Subcutaneous abdominal adipose tissue (tissue), 5 donors: Measurements from ENCODE around the gene WDR62.
A peak's percentile ranks its signal among the peaks of the same experiment; 100 is the strongest.

ENCODE experiments used
- H3K27ac ChIP-seq: one replicate; pipeline ENCODE4 v1.7.0; 2013; ENCODE audit warnings: low read depth, mild to moderate bottlenecking, inconsistent platforms, low read length, moderate library complexity
- H3K27me3 ChIP-seq, 5 donors: one replicate each; pipeline ENCODE4 v1.7.0; 2013; ENCODE audit warnings: low read length in 5 of 5, inconsistent platforms in 1 of 5; ENCODE audit not compliant: control insufficient read depth in 5 of 5, insufficient read depth in 4 of 5
- H3K36me3 ChIP-seq, 5 donors: one replicate each; pipeline ENCODE4 v1.7.0; 2013; ENCODE audit warnings: low read length in 5 of 5; ENCODE audit not compliant: control insufficient read depth in 5 of 5, insufficient read depth in 5 of 5
- H3K4me1 ChIP-seq, 5 donors: one replicate each; pipeline ENCODE4 v1.7.0; 2013; ENCODE audit warnings: low read length in 5 of 5, mild to moderate bottlenecking in 3 of 5, moderate library complexity in 1 of 5; ENCODE audit not compliant: control insufficient read depth in 5 of 5, insufficient read depth in 5 of 5
- H3K4me3 ChIP-seq, 5 donors: one replicate each; pipeline ENCODE4 v1.7.0; 2013; ENCODE audit warnings: low read length in 5 of 5, low read depth in 1 of 5
- H3K9ac ChIP-seq, 5 donors: one replicate each; pipeline ENCODE4 v1.7.0; 2013; ENCODE audit warnings: low read length in 5 of 5, mild to moderate bottlenecking in 4 of 5, moderate library complexity in 3 of 5
- H3K9me3 ChIP-seq, 5 donors: one replicate each; pipeline ENCODE4 v1.7.0; 2013; ENCODE audit warnings: low read length in 5 of 5; ENCODE audit not compliant: control insufficient read depth in 5 of 5
- donor health status: healthy.
- donor health status: healthy.
- donor health status: healthy.
- donor health status: healthy.
- donor health status: healthy.

WDR62 gene

DNA sequence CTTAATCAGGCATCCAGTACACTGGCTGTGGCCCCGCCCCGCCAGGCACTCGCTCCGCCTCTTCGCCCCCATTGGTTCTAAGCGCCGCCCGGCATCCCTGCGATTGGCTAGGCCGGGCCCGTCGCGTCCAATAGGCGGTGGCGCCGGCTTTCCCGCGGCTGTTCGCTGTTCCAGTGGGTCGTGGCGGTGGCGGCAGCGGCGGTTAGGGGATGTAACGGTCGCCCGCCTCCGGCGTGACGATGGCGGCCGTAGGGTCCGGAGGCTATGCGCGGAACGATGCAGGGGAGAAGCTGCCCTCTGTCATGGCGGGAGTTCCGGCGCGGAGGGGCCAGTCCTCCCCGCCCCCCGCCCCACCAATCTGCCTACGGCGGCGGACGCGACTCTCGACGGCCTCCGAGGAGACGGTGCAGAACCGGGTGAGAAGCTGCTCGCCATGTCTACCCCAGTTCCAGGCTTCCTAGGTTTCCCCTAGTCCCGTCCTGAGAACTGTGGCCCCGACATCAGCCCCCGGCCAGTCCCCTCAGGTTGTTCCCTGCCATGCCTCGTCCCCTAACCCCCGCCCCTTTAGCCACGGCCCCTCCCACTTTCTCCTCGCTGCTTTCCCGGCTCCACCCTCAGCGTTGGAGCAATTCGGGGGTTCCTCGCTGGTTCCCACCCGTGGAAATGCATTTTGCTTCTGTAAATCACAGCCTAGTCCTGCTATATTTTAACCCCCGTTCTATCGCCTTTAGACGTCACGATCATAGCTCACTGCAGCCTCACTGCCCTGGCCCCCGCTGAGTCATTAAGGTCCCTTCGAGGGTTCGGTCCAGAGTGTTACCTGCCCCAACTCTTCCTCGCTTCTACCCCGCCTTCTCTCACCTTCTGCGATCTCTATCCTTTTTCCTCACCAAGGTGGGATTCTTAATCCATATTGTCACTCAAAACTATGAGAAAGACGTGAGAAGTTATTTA lies at the start of gene WDR62:
Gene WDR62, plus strand, starts transcription at position 165 of the 954 bp plus-strand sequence. Its CDS starts 75 bp downstream, at position 240.
- H3K4me3 ChIP-seq = peak within 1 kb of the TSS; percentile 82 to 96 (median 90)
- H3K4me1 ChIP-seq = peaks cover 0 to 20% (median 14%) of the 10 kb centered on the region in 5 donors
- H3K27me3 ChIP-seq = no peaks in the 10 kb centered on the region
- no peaks in the 10 kb centered on the region for H3K36me3 ChIP-seq
- peak within 1 kb of the TSS; percentile 50 to 84 (median 78) for H3K9ac ChIP-seq
- H3K27ac ChIP-seq = peak within 1 kb of the TSS; percentile 86
- no peaks in the 10 kb centered on the region for H3K9me3 ChIP-seq

DNA sequence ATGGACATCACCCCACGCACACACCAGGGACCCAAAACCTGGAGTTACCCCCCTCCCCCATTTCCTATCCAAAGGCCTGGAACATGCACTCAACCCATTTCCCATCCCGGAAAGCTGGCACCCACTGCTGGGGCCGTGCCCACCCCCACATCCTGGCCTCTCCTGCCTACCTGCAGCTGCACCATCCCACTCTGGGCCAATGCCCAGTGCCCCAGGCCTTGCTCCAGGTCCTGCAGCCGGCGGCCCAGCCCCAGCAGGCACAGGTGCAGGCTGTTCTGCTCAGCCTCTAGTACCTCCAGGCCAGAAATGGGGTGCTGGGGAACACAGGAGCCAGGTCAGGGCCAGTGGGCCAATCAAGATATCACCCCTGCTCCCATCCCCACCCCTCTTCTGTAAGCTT lies 47.7 kb upstream of the WDR62 start:
- H3K9ac ChIP-seq = no peak overlapping the region

DNA sequence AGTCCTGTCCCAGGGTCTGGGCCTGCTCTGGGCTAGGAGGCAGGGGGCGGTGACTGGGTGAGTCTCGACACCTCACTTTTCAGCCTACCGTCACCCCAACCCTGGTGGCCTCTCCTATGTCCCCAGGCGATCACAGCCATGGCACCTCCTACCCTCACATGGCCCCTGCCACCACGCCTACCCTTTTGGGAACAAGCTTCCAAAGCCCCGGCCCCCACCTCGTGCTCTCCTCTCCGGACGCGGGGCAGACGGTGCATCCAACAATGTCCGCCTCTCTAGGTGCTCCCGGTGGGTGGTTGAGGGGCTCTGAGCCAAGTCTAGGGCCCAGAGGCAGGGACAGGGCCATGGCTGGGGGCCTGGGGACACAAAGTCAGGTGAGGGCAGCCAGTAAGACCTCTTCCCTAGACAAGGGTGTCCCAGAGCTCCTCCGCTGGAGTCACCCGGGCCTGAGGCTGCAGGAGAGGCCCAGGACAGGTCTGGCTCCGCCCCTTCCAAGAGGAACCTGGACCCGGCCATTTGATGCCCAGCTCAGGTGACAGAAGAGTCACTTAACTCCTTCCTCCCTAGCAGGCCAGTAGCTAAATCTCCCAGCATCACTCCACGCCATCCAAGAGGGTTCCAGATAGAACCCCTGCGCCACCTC lies 46.2 kb upstream of the WDR62 start, which contains the start of gene SYNE4:
Gene SYNE4, minus strand, starts transcription at position 478 of the 643 bp plus-strand sequence. Its CDS starts 132 bp downstream, at position 346.
- Histone ChIP-seq H3K9ac (peak within 1 kb of the TSS in 3 of 5 donors; percentile 44 to 66 (median 61)), H3K4me3 (peak within 1 kb of the TSS in 4 of 5 donors; percentile 48 to 61 (median 49)), H3K27me3 (no peaks in the 10 kb centered on the region), H3K4me1 (peaks cover 3 to 24% (median 18%) of the 10 kb centered on the region in 5 donors), H3K36me3 (peaks cover 0 to 3% (median under 1%) of the 10 kb centered on the region in 5 donors), H3K27ac (no peak within 1 kb of the TSS), H3K9me3 (no peaks in the 10 kb centered on the region)

More for the DNA sequence above, 47.7 kb upstream of the WDR62 start:
- Histone ChIP-seq H3K4me1 (peaks cover 0 to 17% (median 12%) of the 10 kb centered on the region in 5 donors), H3K9me3 (no peaks in the 10 kb centered on the region), H3K36me3 (peaks cover 0 to 4% (median 2%) of the 10 kb centered on the region in 5 donors), H3K27me3 (no peaks in the 10 kb centered on the region), H3K27ac (no peak overlapping the region), H3K4me3 (no peak overlapping the region)

DNA sequence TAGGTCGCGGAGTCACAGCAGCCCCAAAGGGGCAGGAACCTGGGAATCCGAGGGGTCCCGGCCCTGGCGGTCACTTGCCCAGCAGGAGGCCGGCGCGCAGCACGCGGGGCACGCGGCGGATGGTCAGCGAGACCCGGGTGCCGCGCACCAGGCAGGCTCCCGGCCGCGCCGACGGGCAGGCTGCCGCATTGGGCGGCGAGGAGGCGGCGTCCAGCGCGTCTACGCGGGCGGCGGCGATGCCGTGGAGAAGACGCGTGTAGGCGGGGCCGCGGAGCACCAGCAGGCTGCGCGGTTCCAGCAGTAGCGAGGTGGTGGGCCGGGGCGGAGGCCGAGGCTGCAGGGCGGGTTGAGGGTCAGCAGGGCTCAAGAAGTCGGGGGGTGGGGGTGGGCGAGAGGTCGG lies 45.5 kb upstream of the WDR62 start:
- Histone ChIP-seq H3K4me3 (peak overlapping the region in 4 of 5 donors; percentile 48 to 61 (median 49)), H3K27ac (no peak overlapping the region), H3K4me1 (peaks cover 4 to 29% (median 22%) of the 10 kb centered on the region in 5 donors), H3K9ac (peak overlapping the region in 3 of 5 donors; percentile 44 to 66 (median 61)), H3K9me3 (no peaks in the 10 kb centered on the region), H3K27me3 (no peaks in the 10 kb centered on the region), H3K36me3 (peaks cover 0 to 1% (median 0%) of the 10 kb centered on the region in 5 donors)

GRCh38 chr19:36009633-36010379 lies 44.9 kb upstream of the WDR62 start:
- Histone ChIP-seq H3K9ac (peak overlapping the region in 1 of 5 donors; percentile 44), H3K9me3 (no peaks in the 10 kb centered on the region), H3K27me3 (no peaks in the 10 kb centered on the region), H3K4me3 (peak overlapping the region in 4 of 5 donors; percentile 48 to 61 (median 49)), H3K36me3 (no peaks in the 10 kb centered on the region), H3K4me1 (peaks cover 4 to 34% (median 28%) of the 10 kb centered on the region in 5 donors), H3K27ac (no peak overlapping the region)

DNA sequence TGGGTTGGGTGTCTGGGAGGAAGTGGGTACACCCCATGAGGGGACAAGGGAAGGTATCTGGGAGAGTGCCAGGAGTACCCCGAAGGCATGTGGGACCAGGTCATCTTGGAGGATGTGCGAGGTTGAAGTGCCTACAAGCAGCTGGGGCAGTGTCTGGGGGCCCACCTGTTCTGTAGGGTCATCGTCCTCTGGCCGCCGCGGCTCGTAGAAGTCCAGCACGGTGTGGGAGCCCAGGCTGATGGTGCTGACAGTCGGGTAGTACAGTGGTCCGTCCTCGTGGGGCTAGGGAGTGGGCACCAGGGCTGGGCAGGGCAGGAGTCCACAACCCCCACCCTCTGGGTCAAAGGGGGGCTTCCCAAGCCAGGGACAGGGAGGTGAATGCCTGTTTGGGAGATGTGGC lies 44.3 kb upstream of the WDR62 start:
- H3K27ac ChIP-seq = no peak overlapping the region
- H3K9me3 ChIP-seq = no peaks in the 10 kb centered on the region
- no peaks in the 10 kb centered on the region for H3K36me3 ChIP-seq
- H3K4me1 ChIP-seq = peaks cover 4 to 35% (median 28%) of the 10 kb centered on the region in 5 donors
- H3K27me3 ChIP-seq = no peaks in the 10 kb centered on the region
- no peak overlapping the region for H3K4me3 ChIP-seq
- H3K9ac ChIP-seq = no peak overlapping the region

DNA sequence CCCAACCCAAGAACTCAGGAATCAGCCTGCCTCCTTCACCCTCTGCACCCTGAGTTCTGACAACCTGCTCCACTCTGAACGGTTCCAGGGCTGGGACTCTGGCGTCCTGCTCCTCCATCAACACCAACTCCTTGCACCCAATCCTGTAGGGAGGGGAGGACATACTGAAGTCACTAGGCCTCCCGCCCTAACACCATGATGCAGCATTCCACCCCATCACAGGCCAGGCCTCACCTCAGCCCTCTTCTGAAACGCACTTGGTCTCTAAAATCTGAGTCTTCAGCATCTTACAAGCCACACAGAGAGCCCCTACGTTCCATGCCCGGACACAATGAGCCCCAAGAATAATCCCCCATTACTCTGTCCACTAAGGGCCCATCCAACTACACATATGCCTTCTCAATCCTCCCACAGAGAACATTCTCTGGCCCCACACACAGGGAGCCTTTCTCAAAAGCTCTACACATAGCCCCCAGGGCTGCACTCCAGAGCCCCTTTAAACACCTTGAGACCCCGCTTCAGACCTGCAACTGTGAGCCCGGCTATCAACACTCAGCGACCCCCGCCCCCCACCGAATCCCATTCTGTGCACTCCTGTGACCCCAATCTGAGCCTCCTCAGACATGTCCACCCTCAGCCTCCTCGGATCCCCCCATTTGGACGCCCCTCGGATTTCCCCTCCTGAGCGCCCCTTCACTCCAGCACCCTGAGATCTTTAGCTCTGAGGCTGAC lies 41.3 kb upstream of the WDR62 start:
- peaks cover 4 to 34% (median 28%) of the 10 kb centered on the region in 5 donors for H3K4me1 ChIP-seq
- no peaks in the 10 kb centered on the region for H3K27me3 ChIP-seq
- H3K9ac ChIP-seq = peak overlapping the region; percentile 73 to 85 (median 81)
- peak overlapping the region; percentile 74 to 93 (median 89) for H3K4me3 ChIP-seq
- H3K36me3 ChIP-seq = peaks cover 0 to 18% (median 10%) of the 10 kb centered on the region in 5 donors
- H3K27ac ChIP-seq = peak overlapping the region; percentile 57
- no peaks in the 10 kb centered on the region for H3K9me3 ChIP-seq

- H3K27ac ChIP-seq = peak within 1 kb of the TSS; percentile 57
- peak within 1 kb of the TSS; percentile 73 to 85 (median 81) for H3K9ac ChIP-seq
- peak within 1 kb of the TSS; percentile 74 to 93 (median 89) for H3K4me3 ChIP-seq
- peaks cover 4 to 26% (median 21%) of the 10 kb centered on the region in 5 donors for H3K4me1 ChIP-seq
- no peaks in the 10 kb centered on the region for H3K9me3 ChIP-seq
- H3K36me3 ChIP-seq = peaks cover 0 to 21% (median 10%) of the 10 kb centered on the region in 5 donors
- no peaks in the 10 kb centered on the region for H3K27me3 ChIP-seq
Measured at GRCh38 chr19:36014012-36014924, 40.4 kb upstream of the WDR62 start, which contains the start of gene ALKBH6. Gene ALKBH6, minus strand, starts transcription at chr19:36014213. Its CDS starts 816 bp downstream, at chr19:36013397.
